HG03175 (cell line): ENCODE results near the gene ZBTB9.

Source experiments
- ATAC-seq: cut with Tn5 transposase; IDR thresholded peaks from one replicate; pipeline ENCODE4 v1.9.1; 2021; ENCODE audit warnings: mild to moderate bottlenecking, moderate library complexity; ENCODE audit not compliant: unreplicated experiment

ZBTB9 gene

GRCh38 chr6:33454009-33454946 lies at the start of gene ZBTB9:
Gene ZBTB9, plus strand, starts transcription at chr6:33454576. Its CDS starts 525 bp downstream, at chr6:33455101.
- peak; percentile 98 for ATAC-seq

GRCh38 chr6:33404884-33405283 lies 49.5 kb upstream of the ZBTB9 start:
- no peak for ATAC-seq

- no peak for ATAC-seq
Measured at GRCh38 chr6:33405386-33405940, 48.9 kb upstream of the ZBTB9 start.

- no peak for ATAC-seq
Measured at GRCh38 chr6:33406126-33406525, 48.2 kb upstream of the ZBTB9 start.

GRCh38 chr6:33407132-33407718 lies 47.2 kb upstream of the ZBTB9 start:
- ATAC-seq, result no peak

GRCh38 chr6:33410050-33410710 lies 44.2 kb upstream of the ZBTB9 start:
- ATAC-seq, result peak; percentile 80

GRCh38 chr6:33410711-33411631 lies 43.4 kb upstream of the ZBTB9 start, which contains the start of gene PHF1:
Gene PHF1, plus strand, starts transcription at chr6:33411014. Its CDS starts 1,250 bp downstream, at chr6:33412264.
- ATAC-seq, result peak; percentile 34

- no peak for ATAC-seq
Measured at GRCh38 chr6:33411632-33412005, 42.8 kb upstream of the ZBTB9 start.

- ATAC-seq, result no peak
Measured at GRCh38 chr6:33412140-33413009, 42.0 kb upstream of the ZBTB9 start.

- ATAC-seq, result no peak
Measured at GRCh38 chr6:33413241-33414120, 40.9 kb upstream of the ZBTB9 start.

GRCh38 chr6:33414592-33415271 lies 39.6 kb upstream of the ZBTB9 start:
- ATAC-seq, result no peak

GRCh38 chr6:33415831-33416230 lies 38.5 kb upstream of the ZBTB9 start:
- no peak for ATAC-seq

- no peak for ATAC-seq
Measured at GRCh38 chr6:33416386-33417127, 37.8 kb upstream of the ZBTB9 start.

- ATAC-seq, result no peak
Measured at GRCh38 chr6:33417128-33417902, 37.1 kb upstream of the ZBTB9 start.

GRCh38 chr6:33417903-33418689 lies 36.3 kb upstream of the ZBTB9 start, which contains the start of gene CUTA:
Gene CUTA, minus strand, starts transcription at chr6:33418107. Its CDS starts 107 bp downstream, at chr6:33418000.
- ATAC-seq, result peak; percentile 87
